ENCODE data around the gene RGS6.

DNA sequence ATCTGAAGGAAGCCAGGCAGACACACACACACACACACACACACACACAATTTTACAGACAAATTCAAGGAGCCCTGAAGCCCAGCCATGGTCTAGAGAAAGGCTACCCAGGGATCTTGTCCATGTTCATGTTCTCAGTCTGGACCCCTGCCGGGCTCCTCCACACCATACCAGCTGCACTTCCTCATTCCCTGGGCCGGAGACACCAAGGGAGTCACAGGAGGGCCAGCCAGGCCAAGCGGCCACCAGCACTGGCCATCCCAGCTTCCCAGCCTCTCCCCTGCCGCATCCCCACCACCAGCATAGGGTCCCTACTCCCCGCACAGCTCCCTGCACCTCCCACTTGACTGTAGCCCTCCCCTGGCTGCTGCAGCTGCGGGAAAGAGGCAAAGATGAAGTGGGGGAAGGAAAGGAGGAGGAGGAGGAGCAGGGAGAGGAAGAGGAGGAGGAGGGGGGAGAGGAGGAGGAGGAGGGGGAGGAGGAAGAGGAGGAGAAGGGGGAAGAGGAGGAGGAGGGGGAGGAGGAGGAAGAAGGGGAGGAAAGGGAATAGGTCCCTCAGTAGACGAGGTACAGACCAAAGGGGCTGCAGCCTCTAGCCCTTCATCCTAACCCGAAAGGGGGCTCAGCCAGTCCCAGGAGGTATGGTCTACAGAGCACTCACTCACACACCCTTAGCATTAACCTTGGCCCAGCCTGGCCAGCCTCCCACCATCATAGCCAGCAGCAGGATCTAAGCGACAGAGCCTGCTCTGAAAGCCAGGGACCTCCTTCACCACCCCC is 668.5 kb downstream of the RGS6 start:
- no peak for TF ChIP-seq POLR2AphosphoS5 (IDR thresholded peaks at IDR 0.05; ENCODE audit: low read depth, low read length)
- no peak for TF ChIP-seq POLR2A (IDR thresholded peaks at IDR 0.05; ENCODE audit: low read depth, low read length)
- no peak for TF ChIP-seq TAF1 (IDR thresholded peaks at IDR 0.05; ENCODE audit: borderline replicate concordance, low read depth, low read length)

Data from GM12892 (cell line).